CD8-positive, alpha-beta memory T cell (primary cell): ENCODE measurements around the gene IL1RAP. TPM values are rescaled to one million over a fixed set of nuclear protein-coding genes. Genes with fewer than 3 reads are reported as not detected.
A peak's percentile ranks its signal among the peaks of the same experiment; 100 is the strongest.
"Not testable (repeated sequence)": the region's sequence is repeated elsewhere in the genome, so short reads cannot be mapped to it uniquely, and the experiment has no call there.

Experiments
- CTCF ChIA-PET: fragments of 350-600 bp; sonication (Branson Sonifier 250); formaldehyde crosslinking; loops from one replicate; lab custom pipeline; 2021; ENCODE audit warnings: antibody characterized with exemption; lab: Charles Lee
- POLR2A ChIA-PET: fragments of 350-600 bp; sonication (Branson Sonifier 250); formaldehyde crosslinking; loops from one replicate; lab custom pipeline; 2021; ENCODE audit warnings: antibody characterized with exemption; lab: Charles Lee
- DNase-seq, 5 donors: peaks; one replicate each; pipeline versions ENCODE4 v3.0.0 to v3.0.0-alpha.2; 2020 to 2022; ENCODE audit warnings: mixed read lengths in 1 of 5
- H3K27ac ChIP-seq: one replicate; pipeline ENCODE4 v1.7.0; 2013; ENCODE audit warnings: low read depth, mild to moderate bottlenecking, low read length, moderate library complexity
- H3K27me3 ChIP-seq: 2 replicates; pipeline ENCODE4 v1.7.0; 2013; ENCODE audit warnings: low read length, mild to moderate bottlenecking; ENCODE audit not compliant: insufficient read depth, poor library complexity, severe bottlenecking
- H3K36me3 ChIP-seq: 2 replicates; pipeline ENCODE4 v1.7.0; 2013; ENCODE audit warnings: mild to moderate bottlenecking, low read length, moderate library complexity; ENCODE audit not compliant: insufficient read depth
- H3K4me1 ChIP-seq: 2 replicates; pipeline ENCODE4 v1.7.0; 2013; ENCODE audit warnings: mild to moderate bottlenecking, low read length, moderate library complexity; ENCODE audit not compliant: insufficient read depth
- H3K4me3 ChIP-seq: 2 replicates; pipeline ENCODE4 v1.7.0; 2013; ENCODE audit warnings: mild to moderate bottlenecking, low read length
- H3K9me3 ChIP-seq: 2 replicates; pipeline ENCODE4 v1.7.0; 2013; ENCODE audit warnings: mild to moderate bottlenecking, low read length
- H3K27ac Mint-ChIP-seq, 8 donors: one replicate each; pipeline ENCODE4 v1.8.0; 2020 to 2021; ENCODE audit warnings: mixed read lengths in 8 of 8, mild to moderate bottlenecking in 6 of 8, inconsistent platforms in 3 of 8, moderate library complexity in 3 of 8
- H3K27me3 Mint-ChIP-seq, 2 donors: one replicate each; pipeline ENCODE4 v1.8.0; 2020 to 2021; ENCODE audit warnings: mixed read lengths in 2 of 2, mild to moderate bottlenecking in 1 of 2, moderate library complexity in 1 of 2
- H3K36me3 Mint-ChIP-seq, 3 donors: one replicate each; pipeline ENCODE4 v1.8.0; 2020 to 2021; ENCODE audit warnings: mixed read lengths in 3 of 3, inconsistent platforms in 1 of 3, mild to moderate bottlenecking in 1 of 3
- H3K4me1 Mint-ChIP-seq, 3 donors: one replicate each; pipeline ENCODE4 v1.8.0; 2020 to 2021; ENCODE audit warnings: mixed read lengths in 3 of 3, inconsistent platforms in 1 of 3, mild to moderate bottlenecking in 1 of 3
- H3K4me3 Mint-ChIP-seq, 7 donors: one replicate each; pipeline ENCODE4 v1.8.0; 2020 to 2021; ENCODE audit warnings: mixed read lengths in 7 of 7, mild to moderate bottlenecking in 6 of 7, moderate library complexity in 4 of 7, inconsistent platforms in 2 of 7
- H3K9me3 Mint-ChIP-seq, 5 donors: one replicate each; pipeline ENCODE4 v1.8.0; 2020 to 2022; ENCODE audit warnings: mixed read lengths in 5 of 5, mild to moderate bottlenecking in 3 of 5, moderate library complexity in 2 of 5, inconsistent platforms in 1 of 5
- polyA plus RNA-seq: library from polyadenylated mRNA; unstranded; fragments of 300-500 nt; fragmentation: Illumina TruSeq; gene quantifications from one replicate; pipeline ENCODE4 v1.2.3, GENCODE V29; 2021
- total RNA-seq, 2 experiments: library from RNA; stranded (reverse); gene quantifications; one replicate each; pipeline ENCODE4 v1.2.3, GENCODE V29; 2021

Gene IL1RAP
- 10 to 100 TPM in 1 of 2 experiments, 1 to 10 TPM in 1; 6.7 to 11.5 TPM for total RNA-seq
- polyA plus RNA-seq, result 5.2 TPM

GRCh38 chr3:190513409-190514370, at the start of gene IL1RAP:
Gene IL1RAP (plus strand): TSS chr3:190514085. CDS start chr3:190564290, 50,205 bp downstream.
- DNase-seq, result peak; percentile 79 to 91 (median 88)
- no peaks in the 10 kb centered on the region for H3K9me3 Mint-ChIP-seq
- H3K27me3 ChIP-seq, result no peaks in the 10 kb centered on the region
- no peaks in the 10 kb centered on the region for H3K36me3 ChIP-seq
- peak within 1 kb of the TSS; percentile 46 to 98 (median 94) for H3K27ac Mint-ChIP-seq
- H3K4me1 Mint-ChIP-seq, result peaks cover 28 to 39% (median 36%) of the 10 kb centered on the region in 3 donors
- H3K4me3 ChIP-seq, result peak within 1 kb of the TSS; percentile 78
- H3K36me3 Mint-ChIP-seq, result peaks cover 0 to 7% (median 4%) of the 10 kb centered on the region in 3 donors
- ChIA-PET CTCF (interaction anchor here (0.7 to 2.9 kb wide), 3 partner anchors 9 to 26 kb away, joined by 3 to 11 read pairs (median 5); no protein-coding TSS in a partner anchor), POLR2A (no interaction called here)
- no peaks in the 10 kb centered on the region for H3K9me3 ChIP-seq
- H3K27ac ChIP-seq, result peak within 1 kb of the TSS; percentile 55
- H3K4me3 Mint-ChIP-seq, result peak within 1 kb of the TSS; percentile 82 to 97 (median 89)
- peaks cover 18% of the 10 kb centered on the region for H3K4me1 ChIP-seq
- H3K27me3 Mint-ChIP-seq, result peaks cover 0 to 2% of the 10 kb centered on the region in 2 donors

GRCh38 chr3:190467922-190468321, 46.0 kb upstream of the IL1RAP start:
- ChIA-PET POLR2A (no interaction called here), CTCF (no interaction called here)
- no peaks in the 10 kb centered on the region for H3K4me1 ChIP-seq
- Mint-ChIP-seq H3K4me1 (no peaks in the 10 kb centered on the region), H3K36me3 (peaks cover 0 to 8% (median 0%) of the 10 kb centered on the region in 3 donors), H3K4me3 (no peak overlapping the region), H3K9me3 (peaks cover 10 to 20% (median 17%) of the 10 kb centered on the region in 5 donors), H3K27ac (no peak overlapping the region), H3K27me3 (peaks cover 6 to 30% of the 10 kb centered on the region in 2 donors)
- peaks cover 3% of the 10 kb centered on the region for H3K27me3 ChIP-seq
- H3K27ac ChIP-seq, result no peak overlapping the region
- no peaks in the 10 kb centered on the region for H3K9me3 ChIP-seq
- no peak for DNase-seq
- no peaks in the 10 kb centered on the region for H3K36me3 ChIP-seq
- no peak overlapping the region for H3K4me3 ChIP-seq

GRCh38 chr3:190473261-190473660, 40.6 kb upstream of the IL1RAP start:
- H3K36me3 ChIP-seq, CTCF ChIA-PET, H3K9me3 ChIP-seq, H3K4me3 ChIP-seq, H3K27ac ChIP-seq, H3K36me3 Mint-ChIP-seq, H3K27ac Mint-ChIP-seq, H3K27me3 ChIP-seq, H3K4me1 ChIP-seq, POLR2A ChIA-PET, H3K4me3 Mint-ChIP-seq, H3K4me1 Mint-ChIP-seq: not testable (repeated sequence)
- peak in 1 of 5 donors; percentile 44 for DNase-seq
- H3K9me3 Mint-ChIP-seq, result peaks cover 10 to 22% (median 17%) of the 10 kb centered on the region in 5 donors
- H3K27me3 Mint-ChIP-seq, result peaks cover 3 to 20% of the 10 kb centered on the region in 2 donors

GRCh38 chr3:190481779-190482178, 32.1 kb upstream of the IL1RAP start:
- DNase-seq, result no peak
- Mint-ChIP-seq H3K27me3 (peaks cover 0 to 3% of the 10 kb centered on the region in 2 donors), H3K9me3 (no peaks in the 10 kb centered on the region), H3K4me3 (no peak overlapping the region), H3K36me3 (peaks cover 0 to 2% (median 0%) of the 10 kb centered on the region in 3 donors), H3K4me1 (peaks cover 2 to 5% (median 5%) of the 10 kb centered on the region in 3 donors), H3K27ac (no peak overlapping the region)
- ChIA-PET POLR2A (no interaction called here), CTCF (no interaction called here)
- H3K4me3 ChIP-seq, result no peak overlapping the region
- H3K27ac ChIP-seq, result no peak overlapping the region
- no peaks in the 10 kb centered on the region for H3K4me1 ChIP-seq
- H3K36me3 ChIP-seq, result no peaks in the 10 kb centered on the region
- H3K9me3 ChIP-seq, result no peaks in the 10 kb centered on the region
- no peaks in the 10 kb centered on the region for H3K27me3 ChIP-seq

GRCh38 chr3:190485830-190486532, 27.9 kb upstream of the IL1RAP start:
- Histone ChIP-seq H3K27ac (no peak overlapping the region), H3K4me3 (no peak overlapping the region), H3K9me3 (no peaks in the 10 kb centered on the region), H3K36me3 (no peaks in the 10 kb centered on the region), H3K4me1 (no peaks in the 10 kb centered on the region), H3K27me3 (peaks cover 4% of the 10 kb centered on the region)
- CTCF ChIA-PET, result no interaction called here
- POLR2A ChIA-PET, result no interaction called here
- no peaks in the 10 kb centered on the region for H3K9me3 Mint-ChIP-seq
- H3K4me1 Mint-ChIP-seq, result peaks cover 2 to 5% (median 5%) of the 10 kb centered on the region in 3 donors
- DNase-seq, result no peak
- H3K36me3 Mint-ChIP-seq, result no peaks in the 10 kb centered on the region
- H3K4me3 Mint-ChIP-seq, result no peak overlapping the region
- no peak overlapping the region for H3K27ac Mint-ChIP-seq
- peaks cover 5 to 34% of the 10 kb centered on the region in 2 donors for H3K27me3 Mint-ChIP-seq

GRCh38 chr3:190486533-190486864, 27.4 kb upstream of the IL1RAP start:
- Histone ChIP-seq H3K9me3 (no peaks in the 10 kb centered on the region), H3K36me3 (no peaks in the 10 kb centered on the region), H3K27ac (no peak overlapping the region), H3K4me1 (no peaks in the 10 kb centered on the region), H3K27me3 (peaks cover 4% of the 10 kb centered on the region), H3K4me3 (no peak overlapping the region)
- Mint-ChIP-seq H3K27ac (no peak overlapping the region), H3K4me1 (peaks cover 2 to 5% (median 5%) of the 10 kb centered on the region in 3 donors), H3K4me3 (no peak overlapping the region), H3K36me3 (no peaks in the 10 kb centered on the region), H3K9me3 (no peaks in the 10 kb centered on the region), H3K27me3 (peaks cover 6 to 39% of the 10 kb centered on the region in 2 donors)
- DNase-seq, result no peak
- CTCF ChIA-PET, result no interaction called here
- POLR2A ChIA-PET, result no interaction called here

GRCh38 chr3:190486908-190487607, 26.8 kb upstream of the IL1RAP start:
- Mint-ChIP-seq H3K27me3 (peaks cover 6 to 39% of the 10 kb centered on the region in 2 donors), H3K27ac (no peak overlapping the region), H3K4me3 (no peak overlapping the region), H3K36me3 (no peaks in the 10 kb centered on the region), H3K4me1 (peaks cover 2 to 5% (median 5%) of the 10 kb centered on the region in 3 donors), H3K9me3 (no peaks in the 10 kb centered on the region)
- no peak for DNase-seq
- ChIA-PET CTCF (no interaction called here), POLR2A (no interaction called here)
- peaks cover 4% of the 10 kb centered on the region for H3K27me3 ChIP-seq
- H3K4me1 ChIP-seq, result no peaks in the 10 kb centered on the region
- H3K9me3 ChIP-seq, result no peaks in the 10 kb centered on the region
- no peak overlapping the region for H3K27ac ChIP-seq
- no peak overlapping the region for H3K4me3 ChIP-seq
- H3K36me3 ChIP-seq, result no peaks in the 10 kb centered on the region
